GM12878 (cell line): ENCODE measurements around the gene FNDC3A. TPM values are rescaled to one million over a fixed set of nuclear protein-coding genes. Genes with fewer than 3 reads are reported as not detected.

Source experiments
- ATAC-seq: fragments of 200-7000 bp; cut with Tn5 transposase; 3 replicates; pipeline ENCODE4 v1.9.1; 2020; ENCODE audit warnings: mild to moderate bottlenecking, moderate library complexity
- BruUV-seq: library from RNA; stranded (reverse); fragments of 400-500 nt; replicated peaks from 2 replicates; lab custom pipeline; 2021; lab: Mats Ljungman, UMichigan
- CTCF ChIA-PET: fragments of 300-600 bp; sonication (Branson Sonifier 250); formaldehyde crosslinking; extraction: SDS; loops from one replicate; lab custom pipeline; 2021; ENCODE audit warnings: inconsistent platforms; lab: Yijun Ruan, JAX
- POLR2A ChIA-PET: fragments of 350-600 bp; formaldehyde crosslinking; extraction: SDS; loops from one replicate; lab custom pipeline; 2021; ENCODE audit warnings: inconsistent platforms; lab: Charles Lee
- RAD21 ChIA-PET: fragments of 300-600 bp; sonication (Branson Sonifier 250); formaldehyde crosslinking; loops from one replicate; lab custom pipeline; 2023; ENCODE audit warnings: antibody characterized with exemption; ENCODE audit not compliant: unreplicated experiment; lab: Charles Lee
- SMC1A ChIA-PET: fragments of 300-600 bp; sonication (Branson Sonifier 250); formaldehyde crosslinking; loops from one replicate; lab custom pipeline; 2023; ENCODE audit not compliant: unreplicated experiment, uncharacterized antibody; lab: Charles Lee
- DNase-seq: peaks from one replicate; pipeline ENCODE4 v3.0.0-alpha.2; 2011; ENCODE audit warnings: low read depth, low spot score
- FAIRE-seq: peaks from 3 replicates; lab custom pipeline; 2011; peaks lifted over from hg19 to GRCh38; lab: Jason Lieb, UNC
- H2AFZ ChIP-seq: 2 replicates; pipeline ENCODE4 v1.6.0; 2011; ENCODE audit warnings: low read depth, low read length, control low read depth; ENCODE audit not compliant: control insufficient read depth
- H3K27ac ChIP-seq: 2 replicates; pipeline ENCODE4 v1.5.1; 2011; ENCODE audit warnings: control low read depth; ENCODE audit not compliant: control insufficient read depth, insufficient read depth
- H3K27me3 ChIP-seq, 2 experiments: replicated peaks in 1 of 2; 2 replicates each; pipeline versions ENCODE4 v1.6.0 to v1.6.1; 2011; ENCODE audit warnings: low read length in 1 of 2; ENCODE audit not compliant: control insufficient read depth in 2 of 2, insufficient read depth in 2 of 2
- H3K36me3 ChIP-seq, 2 experiments: 2 replicates each; pipeline ENCODE4 v1.5.1; 2011; ENCODE audit warnings: low read length in 1 of 2; ENCODE audit not compliant: control insufficient read depth in 2 of 2, insufficient read depth in 2 of 2
- H3K4me1 ChIP-seq: 2 replicates; pipeline ENCODE4 v1.6.1; 2011; ENCODE audit warnings: mild to moderate bottlenecking, low read length, moderate library complexity, mixed read lengths; ENCODE audit not compliant: control insufficient read depth, insufficient read depth
- H3K4me2 ChIP-seq: 2 replicates; pipeline ENCODE4 v1.6.0; 2011; ENCODE audit warnings: control low read depth; ENCODE audit not compliant: control insufficient read depth, insufficient read depth
- H3K4me3 ChIP-seq: fragments of 200-600 bp; sonication (generic); 2 replicates; pipeline ENCODE4 v1.5.1; 2016
- H3K79me2 ChIP-seq: 2 replicates; pipeline ENCODE4 v1.6.0; 2011; ENCODE audit warnings: low read length; ENCODE audit not compliant: control insufficient read depth, insufficient read depth
- H3K9ac ChIP-seq: 2 replicates; pipeline ENCODE4 v1.8.0; 2011; ENCODE audit warnings: low read length, control low read depth, mixed read lengths; ENCODE audit not compliant: control insufficient read depth, insufficient read depth
- H3K9me3 ChIP-seq: replicated peaks from 3 replicates; pipeline ENCODE4 v1.5.1; 2011; ENCODE audit warnings: mild to moderate bottlenecking, low read length; ENCODE audit not compliant: control insufficient read depth, insufficient read depth
- H4K20me1 ChIP-seq: 2 replicates; pipeline ENCODE4 v1.6.0; 2011; ENCODE audit not compliant: control insufficient read depth, insufficient read depth
- IKZF2 ChIP-seq, 2 experiments: fragments of 450-650 bp; IDR thresholded peaks; 2 replicates each; pipeline ENCODE4 v1.6.1; 2017; ENCODE audit warnings: mild to moderate bottlenecking in 2 of 2, moderate library complexity in 2 of 2
- ZSCAN29 ChIP-seq: fragments of 450-650 bp; IDR thresholded peaks from 2 replicates; pipeline ENCODE4 v1.6.1; 2017; ENCODE audit warnings: mild to moderate bottlenecking, moderate library complexity
- WGBS: methylation state at CpG from one replicate; pipeline ENCODE4 v1.1.6; 2016; ENCODE audit warnings: low lambda C conversion rate; ENCODE audit not compliant: insufficient replicate concordance, insufficient coverage; ENCODE audit errors: missing lambda C conversion rate; 5-methylcytosine and 5-hydroxymethylcytosine counted together
- in situ Hi-C: fragments of 300-500 bp; cut with MboI; formaldehyde crosslinking; loops from 9 replicates; pipeline ENCODE4 v1.14.3; 2018; ENCODE audit warnings: mixed read lengths
- intact Hi-C: fragments of 100-400 bp; cut with micrococcal nuclease; formaldehyde crosslinking; loops from one replicate; pipeline ENCODE4 v1.14.2; 2022; ENCODE audit not compliant: unreplicated experiment
- polyA plus RNA-seq, 11 experiments: library from polyadenylated mRNA; depleted of rRNA in 4 of 11; unstranded in 6 of 11; stranded (reverse) in 5 of 11; fragments of >200 nt; fragmentation: Nextera tagmentation in 4 of 11; fragmentation: Illumina TruSeq in 1 of 11; extraction: Ambion mirVana in 4 of 11; extraction: Trizol in 1 of 11; gene quantifications; 1 replicate in 1 of 11; 2 replicates in 10 of 11; pipeline versions ENCODE4 v1.2.1 to v1.2.3, GENCODE V29; 2011 to 2016; ENCODE audit warnings: inconsistent platforms in 2 of 11, missing spikeins in 2 of 11, low read depth in 1 of 11
- total RNA-seq, 4 experiments: library from RNA; depleted of rRNA in 3 of 4; stranded (reverse); fragments of >200 nt in 3 of 4; fragmentation: Illumina TruSeq in 1 of 4; extraction: Trizol in 1 of 4; gene quantifications; 2 replicates each; pipeline versions ENCODE4 v1.2.1 to v1.2.3, GENCODE V29; 2013 to 2021
- TF ChIP-seq, protein P1 (sequence below): fragments of 450-650 bp; formaldehyde crosslinking; IDR thresholded peaks from 2 replicates; pipeline ENCODE4 v1.4.0; 2020; ENCODE audit warnings: mild to moderate bottlenecking, moderate library complexity
- TF ChIP-seq, protein P2 (sequence below): fragments of 450-650 bp; IDR thresholded peaks from 2 replicates; pipeline ENCODE4 v1.6.1; 2018; ENCODE audit warnings: mild to moderate bottlenecking, low read depth, moderate library complexity; ENCODE audit not compliant: partially characterized antibody
- TF ChIP-seq, protein P3 (sequence below): fragments of 450-650 bp; IDR thresholded peaks from 2 replicates; pipeline ENCODE4 v1.6.1; 2017; ENCODE audit warnings: mild to moderate bottlenecking, moderate library complexity

The FNDC3A gene
- total and polyA plus RNA-seq, 10 of the 15 experiments (the other 5 are each of a cell fraction or from before 2014, with no cell fraction given), result 6.3 to 46.4 (median 22.8) TPM

DNA sequence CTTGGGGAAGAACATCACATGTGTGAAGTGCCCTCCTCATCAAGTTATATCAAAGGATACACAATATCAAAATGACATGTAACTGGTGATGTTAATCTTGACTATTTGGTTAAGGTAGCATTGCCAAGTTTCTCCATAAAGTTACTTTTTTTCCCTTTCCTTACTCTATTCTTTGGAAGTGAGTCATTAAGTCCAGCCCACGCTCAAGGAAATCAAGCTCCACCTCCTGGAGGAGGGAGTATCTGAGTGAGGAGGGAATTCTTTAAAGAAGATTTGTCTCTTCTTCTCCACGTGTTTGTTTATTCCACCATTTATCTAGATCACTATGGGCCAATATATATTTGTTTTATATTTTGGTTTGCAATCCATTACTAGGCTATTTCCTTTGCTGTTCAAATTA, 33.6 kb upstream of the FNDC3A start:
- H3K4me2 ChIP-seq, result no peak overlapping the region
- ATAC-seq, result no peak
- H3K27ac ChIP-seq, result no peak overlapping the region
- no peaks in the 10 kb centered on the region for H3K36me3 ChIP-seq
- no peak overlapping the region for H3K9ac ChIP-seq
- intact Hi-C loops (no loop called here), in situ Hi-C loops (no loop called here)
- H4K20me1 ChIP-seq, result no peaks in the 10 kb centered on the region
- H2AFZ ChIP-seq, result no peak overlapping the region
- no peaks in the 10 kb centered on the region for H3K79me2 ChIP-seq
- FAIRE-seq, result no peak
- POLR2A ChIA-PET, result no interaction called here
- no peaks in the 10 kb centered on the region for H3K4me1 ChIP-seq
- BruUV-seq, result no TSS peak
- H3K27me3 ChIP-seq, result no peaks in the 10 kb centered on the region
- 17% methylated on average over 2 of the region's 2 CpGs for WGBS
- no peak overlapping the region for H3K4me3 ChIP-seq
- CTCF ChIA-PET, result no interaction called here
- DNase-seq, result no peak
- TF ChIP-seq, protein P1, sequence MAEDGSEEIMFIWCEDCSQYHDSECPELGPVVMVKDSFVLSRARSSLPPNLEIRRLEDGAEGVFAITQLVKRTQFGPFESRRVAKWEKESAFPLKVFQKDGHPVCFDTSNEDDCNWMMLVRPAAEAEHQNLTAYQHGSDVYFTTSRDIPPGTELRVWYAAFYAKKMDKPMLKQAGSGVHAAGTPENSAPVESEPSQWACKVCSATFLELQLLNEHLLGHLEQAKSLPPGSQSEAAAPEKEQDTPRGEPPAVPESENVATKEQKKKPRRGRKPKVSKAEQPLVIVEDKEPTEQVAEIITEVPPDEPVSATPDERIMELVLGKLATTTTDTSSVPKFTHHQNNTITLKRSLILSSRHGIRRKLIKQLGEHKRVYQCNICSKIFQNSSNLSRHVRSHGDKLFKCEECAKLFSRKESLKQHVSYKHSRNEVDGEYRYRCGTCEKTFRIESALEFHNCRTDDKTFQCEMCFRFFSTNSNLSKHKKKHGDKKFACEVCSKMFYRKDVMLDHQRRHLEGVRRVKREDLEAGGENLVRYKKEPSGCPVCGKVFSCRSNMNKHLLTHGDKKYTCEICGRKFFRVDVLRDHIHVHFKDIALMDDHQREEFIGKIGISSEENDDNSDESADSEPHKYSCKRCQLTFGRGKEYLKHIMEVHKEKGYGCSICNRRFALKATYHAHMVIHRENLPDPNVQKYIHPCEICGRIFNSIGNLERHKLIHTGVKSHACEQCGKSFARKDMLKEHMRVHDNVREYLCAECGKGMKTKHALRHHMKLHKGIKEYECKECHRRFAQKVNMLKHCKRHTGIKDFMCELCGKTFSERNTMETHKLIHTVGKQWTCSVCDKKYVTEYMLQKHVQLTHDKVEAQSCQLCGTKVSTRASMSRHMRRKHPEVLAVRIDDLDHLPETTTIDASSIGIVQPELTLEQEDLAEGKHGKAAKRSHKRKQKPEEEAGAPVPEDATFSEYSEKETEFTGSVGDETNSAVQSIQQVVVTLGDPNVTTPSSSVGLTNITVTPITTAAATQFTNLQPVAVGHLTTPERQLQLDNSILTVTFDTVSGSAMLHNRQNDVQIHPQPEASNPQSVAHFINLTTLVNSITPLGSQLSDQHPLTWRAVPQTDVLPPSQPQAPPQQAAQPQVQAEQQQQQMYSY (CRISPR knock-in tag), result no peak
- TF ChIP-seq ZSCAN29 (no peak), IKZF2 (IDR thresholded peaks at IDR 0.05) (no peak)
- TF ChIP-seq, protein P2, sequence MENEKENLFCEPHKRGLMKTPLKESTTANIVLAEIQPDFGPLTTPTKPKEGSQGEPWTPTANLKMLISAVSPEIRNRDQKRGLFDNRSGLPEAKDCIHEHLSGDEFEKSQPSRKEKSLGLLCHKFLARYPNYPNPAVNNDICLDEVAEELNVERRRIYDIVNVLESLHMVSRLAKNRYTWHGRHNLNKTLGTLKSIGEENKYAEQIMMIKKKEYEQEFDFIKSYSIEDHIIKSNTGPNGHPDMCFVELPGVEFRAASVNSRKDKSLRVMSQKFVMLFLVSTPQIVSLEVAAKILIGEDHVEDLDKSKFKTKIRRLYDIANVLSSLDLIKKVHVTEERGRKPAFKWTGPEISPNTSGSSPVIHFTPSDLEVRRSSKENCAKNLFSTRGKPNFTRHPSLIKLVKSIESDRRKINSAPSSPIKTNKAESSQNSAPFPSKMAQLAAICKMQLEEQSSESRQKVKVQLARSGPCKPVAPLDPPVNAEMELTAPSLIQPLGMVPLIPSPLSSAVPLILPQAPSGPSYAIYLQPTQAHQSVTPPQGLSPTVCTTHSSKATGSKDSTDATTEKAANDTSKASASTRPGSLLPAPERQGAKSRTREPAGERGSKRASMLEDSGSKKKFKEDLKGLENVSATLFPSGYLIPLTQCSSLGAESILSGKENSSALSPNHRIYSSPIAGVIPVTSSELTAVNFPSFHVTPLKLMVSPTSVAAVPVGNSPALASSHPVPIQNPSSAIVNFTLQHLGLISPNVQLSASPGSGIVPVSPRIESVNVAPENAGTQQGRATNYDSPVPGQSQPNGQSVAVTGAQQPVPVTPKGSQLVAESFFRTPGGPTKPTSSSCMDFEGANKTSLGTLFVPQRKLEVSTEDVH, result no peak
- TF ChIP-seq, protein P3, sequence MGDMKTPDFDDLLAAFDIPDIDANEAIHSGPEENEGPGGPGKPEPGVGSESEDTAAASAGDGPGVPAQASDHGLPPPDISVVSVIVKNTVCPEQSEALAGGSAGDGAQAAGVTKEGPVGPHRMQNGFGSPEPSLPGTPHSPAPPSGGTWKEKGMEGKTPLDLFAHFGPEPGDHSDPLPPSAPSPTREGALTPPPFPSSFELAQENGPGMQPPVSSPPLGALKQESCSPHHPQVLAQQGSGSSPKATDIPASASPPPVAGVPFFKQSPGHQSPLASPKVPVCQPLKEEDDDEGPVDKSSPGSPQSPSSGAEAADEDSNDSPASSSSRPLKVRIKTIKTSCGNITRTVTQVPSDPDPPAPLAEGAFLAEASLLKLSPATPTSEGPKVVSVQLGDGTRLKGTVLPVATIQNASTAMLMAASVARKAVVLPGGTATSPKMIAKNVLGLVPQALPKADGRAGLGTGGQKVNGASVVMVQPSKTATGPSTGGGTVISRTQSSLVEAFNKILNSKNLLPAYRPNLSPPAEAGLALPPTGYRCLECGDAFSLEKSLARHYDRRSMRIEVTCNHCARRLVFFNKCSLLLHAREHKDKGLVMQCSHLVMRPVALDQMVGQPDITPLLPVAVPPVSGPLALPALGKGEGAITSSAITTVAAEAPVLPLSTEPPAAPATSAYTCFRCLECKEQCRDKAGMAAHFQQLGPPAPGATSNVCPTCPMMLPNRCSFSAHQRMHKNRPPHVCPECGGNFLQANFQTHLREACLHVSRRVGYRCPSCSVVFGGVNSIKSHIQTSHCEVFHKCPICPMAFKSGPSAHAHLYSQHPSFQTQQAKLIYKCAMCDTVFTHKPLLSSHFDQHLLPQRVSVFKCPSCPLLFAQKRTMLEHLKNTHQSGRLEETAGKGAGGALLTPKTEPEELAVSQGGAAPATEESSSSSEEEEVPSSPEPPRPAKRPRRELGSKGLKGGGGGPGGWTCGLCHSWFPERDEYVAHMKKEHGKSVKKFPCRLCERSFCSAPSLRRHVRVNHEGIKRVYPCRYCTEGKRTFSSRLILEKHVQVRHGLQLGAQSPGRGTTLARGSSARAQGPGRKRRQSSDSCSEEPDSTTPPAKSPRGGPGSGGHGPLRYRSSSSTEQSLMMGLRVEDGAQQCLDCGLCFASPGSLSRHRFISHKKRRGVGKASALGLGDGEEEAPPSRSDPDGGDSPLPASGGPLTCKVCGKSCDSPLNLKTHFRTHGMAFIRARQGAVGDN, result no peak
- H3K9me3 ChIP-seq, result no peaks in the 10 kb centered on the region
- SMC1A ChIA-PET, result no interaction called here
- RAD21 ChIA-PET, result no interaction called here
